ENCODE results near the gene PPP1R2.

DNA sequence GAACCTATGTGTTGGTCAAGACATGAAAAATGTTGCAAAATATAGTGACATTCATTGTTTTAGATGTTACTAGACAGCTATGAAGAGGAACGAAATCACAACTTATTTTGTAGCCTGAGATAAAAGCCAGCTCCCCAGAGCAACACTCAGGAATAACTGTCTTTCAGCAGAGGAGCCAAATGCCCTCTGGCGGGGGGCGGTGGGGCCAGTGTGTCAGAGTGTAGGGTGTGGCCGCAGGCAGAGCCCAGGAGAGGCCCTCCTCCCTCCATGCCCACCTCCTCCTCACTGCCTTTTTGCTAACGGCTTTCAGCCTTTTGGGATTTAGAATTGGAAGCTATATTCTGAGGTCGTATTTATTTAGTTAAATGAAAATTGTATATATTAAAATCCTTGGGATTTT, 23.7 kb upstream of the PPP1R2 start:
- TF ChIP-seq, protein P1, sequence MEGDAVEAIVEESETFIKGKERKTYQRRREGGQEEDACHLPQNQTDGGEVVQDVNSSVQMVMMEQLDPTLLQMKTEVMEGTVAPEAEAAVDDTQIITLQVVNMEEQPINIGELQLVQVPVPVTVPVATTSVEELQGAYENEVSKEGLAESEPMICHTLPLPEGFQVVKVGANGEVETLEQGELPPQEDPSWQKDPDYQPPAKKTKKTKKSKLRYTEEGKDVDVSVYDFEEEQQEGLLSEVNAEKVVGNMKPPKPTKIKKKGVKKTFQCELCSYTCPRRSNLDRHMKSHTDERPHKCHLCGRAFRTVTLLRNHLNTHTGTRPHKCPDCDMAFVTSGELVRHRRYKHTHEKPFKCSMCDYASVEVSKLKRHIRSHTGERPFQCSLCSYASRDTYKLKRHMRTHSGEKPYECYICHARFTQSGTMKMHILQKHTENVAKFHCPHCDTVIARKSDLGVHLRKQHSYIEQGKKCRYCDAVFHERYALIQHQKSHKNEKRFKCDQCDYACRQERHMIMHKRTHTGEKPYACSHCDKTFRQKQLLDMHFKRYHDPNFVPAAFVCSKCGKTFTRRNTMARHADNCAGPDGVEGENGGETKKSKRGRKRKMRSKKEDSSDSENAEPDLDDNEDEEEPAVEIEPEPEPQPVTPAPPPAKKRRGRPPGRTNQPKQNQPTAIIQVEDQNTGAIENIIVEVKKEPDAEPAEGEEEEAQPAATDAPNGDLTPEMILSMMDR (IDR thresholded peaks at IDR 0.05; ENCODE audit: poor library complexity, severe bottlenecking) = no peak
- TF ChIP-seq, protein P2, sequence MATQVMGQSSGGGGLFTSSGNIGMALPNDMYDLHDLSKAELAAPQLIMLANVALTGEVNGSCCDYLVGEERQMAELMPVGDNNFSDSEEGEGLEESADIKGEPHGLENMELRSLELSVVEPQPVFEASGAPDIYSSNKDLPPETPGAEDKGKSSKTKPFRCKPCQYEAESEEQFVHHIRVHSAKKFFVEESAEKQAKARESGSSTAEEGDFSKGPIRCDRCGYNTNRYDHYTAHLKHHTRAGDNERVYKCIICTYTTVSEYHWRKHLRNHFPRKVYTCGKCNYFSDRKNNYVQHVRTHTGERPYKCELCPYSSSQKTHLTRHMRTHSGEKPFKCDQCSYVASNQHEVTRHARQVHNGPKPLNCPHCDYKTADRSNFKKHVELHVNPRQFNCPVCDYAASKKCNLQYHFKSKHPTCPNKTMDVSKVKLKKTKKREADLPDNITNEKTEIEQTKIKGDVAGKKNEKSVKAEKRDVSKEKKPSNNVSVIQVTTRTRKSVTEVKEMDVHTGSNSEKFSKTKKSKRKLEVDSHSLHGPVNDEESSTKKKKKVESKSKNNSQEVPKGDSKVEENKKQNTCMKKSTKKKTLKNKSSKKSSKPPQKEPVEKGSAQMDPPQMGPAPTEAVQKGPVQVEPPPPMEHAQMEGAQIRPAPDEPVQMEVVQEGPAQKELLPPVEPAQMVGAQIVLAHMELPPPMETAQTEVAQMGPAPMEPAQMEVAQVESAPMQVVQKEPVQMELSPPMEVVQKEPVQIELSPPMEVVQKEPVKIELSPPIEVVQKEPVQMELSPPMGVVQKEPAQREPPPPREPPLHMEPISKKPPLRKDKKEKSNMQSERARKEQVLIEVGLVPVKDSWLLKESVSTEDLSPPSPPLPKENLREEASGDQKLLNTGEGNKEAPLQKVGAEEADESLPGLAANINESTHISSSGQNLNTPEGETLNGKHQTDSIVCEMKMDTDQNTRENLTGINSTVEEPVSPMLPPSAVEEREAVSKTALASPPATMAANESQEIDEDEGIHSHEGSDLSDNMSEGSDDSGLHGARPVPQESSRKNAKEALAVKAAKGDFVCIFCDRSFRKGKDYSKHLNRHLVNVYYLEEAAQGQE (IDR thresholded peaks at IDR 0.05; ENCODE audit: borderline replicate concordance) = no peak
- TF ChIP-seq EZH2 (IDR thresholded peaks at IDR 0.05; ENCODE audit: borderline replicate concordance, insufficient read depth, low read length, poor library complexity, severe bottlenecking) (no peak), RAD21 (conservative IDR thresholded peaks at IDR 0.05) (no peak), EP300 (conservative IDR thresholded peaks at IDR 0.05; ENCODE audit: poor library complexity, severe bottlenecking) (no peak)
